GM12874 (cell line): ENCODE results near the gene ADAMTS19.

Source experiments
- TF ChIP-seq, protein P1 (sequence below): IDR thresholded peaks from 2 replicates; pipeline ENCODE4 v1.5.1; 2011; ENCODE audit warnings: low read depth, mild to moderate bottlenecking, control low read depth, low read length, moderate library complexity; ENCODE audit not compliant: insufficient read depth

The ADAMTS19 gene

GRCh38 chr5:129724222-129724621, 264.1 kb downstream of the ADAMTS19 start:
- TF ChIP-seq, protein P1, sequence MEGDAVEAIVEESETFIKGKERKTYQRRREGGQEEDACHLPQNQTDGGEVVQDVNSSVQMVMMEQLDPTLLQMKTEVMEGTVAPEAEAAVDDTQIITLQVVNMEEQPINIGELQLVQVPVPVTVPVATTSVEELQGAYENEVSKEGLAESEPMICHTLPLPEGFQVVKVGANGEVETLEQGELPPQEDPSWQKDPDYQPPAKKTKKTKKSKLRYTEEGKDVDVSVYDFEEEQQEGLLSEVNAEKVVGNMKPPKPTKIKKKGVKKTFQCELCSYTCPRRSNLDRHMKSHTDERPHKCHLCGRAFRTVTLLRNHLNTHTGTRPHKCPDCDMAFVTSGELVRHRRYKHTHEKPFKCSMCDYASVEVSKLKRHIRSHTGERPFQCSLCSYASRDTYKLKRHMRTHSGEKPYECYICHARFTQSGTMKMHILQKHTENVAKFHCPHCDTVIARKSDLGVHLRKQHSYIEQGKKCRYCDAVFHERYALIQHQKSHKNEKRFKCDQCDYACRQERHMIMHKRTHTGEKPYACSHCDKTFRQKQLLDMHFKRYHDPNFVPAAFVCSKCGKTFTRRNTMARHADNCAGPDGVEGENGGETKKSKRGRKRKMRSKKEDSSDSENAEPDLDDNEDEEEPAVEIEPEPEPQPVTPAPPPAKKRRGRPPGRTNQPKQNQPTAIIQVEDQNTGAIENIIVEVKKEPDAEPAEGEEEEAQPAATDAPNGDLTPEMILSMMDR = no peak

DNA sequence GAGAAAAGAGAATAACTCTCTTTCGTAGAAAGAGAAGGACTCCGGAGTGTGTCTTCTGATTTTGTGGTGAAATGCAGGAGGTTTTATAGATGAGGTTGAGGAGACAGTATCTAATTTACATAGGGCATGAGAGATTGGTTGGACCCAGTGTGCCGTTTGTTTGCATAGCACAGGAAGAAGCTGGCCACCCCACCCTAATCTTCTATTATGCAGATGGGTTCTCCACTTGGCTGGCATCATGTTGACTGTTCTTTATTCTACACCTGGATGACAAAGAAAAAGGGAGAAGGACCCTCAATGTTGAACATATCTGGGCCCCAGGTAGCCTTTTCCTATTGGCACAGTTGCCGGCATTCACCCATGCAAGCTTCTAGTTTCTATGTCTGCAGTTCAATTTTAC, 264.5 kb downstream of the ADAMTS19 start:
- TF ChIP-seq, protein P1 = no peak

DNA sequence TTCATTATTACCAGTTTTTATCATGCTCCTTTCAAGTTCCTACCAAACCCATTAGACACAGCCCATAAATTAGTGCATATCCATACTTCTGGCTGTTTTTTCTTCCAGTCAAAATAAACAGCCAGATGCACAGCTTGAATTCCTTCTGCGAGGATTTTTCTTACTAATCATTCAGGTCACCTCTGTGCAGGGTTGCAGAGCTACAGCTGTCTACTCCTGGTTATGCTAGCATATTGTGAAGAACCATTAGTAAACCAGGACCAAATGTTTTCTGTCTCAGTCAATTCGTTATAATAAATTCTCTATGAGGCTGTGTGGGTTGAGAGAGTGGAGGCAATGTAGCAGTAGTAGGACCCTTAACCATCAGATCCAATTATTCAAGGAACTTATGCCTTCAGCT, 279.7 kb downstream of the ADAMTS19 start:
- TF ChIP-seq, protein P1 = no peak

- TF ChIP-seq, protein P1 = no peak
These were observed 283.6 kb downstream of the ADAMTS19 start for GRCh38 chr5:129743541-129744187.

- TF ChIP-seq, protein P1 = no peak
These were observed 285.9 kb downstream of the ADAMTS19 start for GRCh38 chr5:129745997-129746396.

GRCh38 chr5:129746876-129747275, 286.8 kb downstream of the ADAMTS19 start:
- TF ChIP-seq, protein P1 = no peak

GRCh38 chr5:129747572-129748407, 287.7 kb downstream of the ADAMTS19 start, which contains the start of gene MINAR2:
Gene MINAR2 (plus strand): TSS chr5:129748094. CDS start chr5:129748191, 97 bp downstream.
- TF ChIP-seq, protein P1 = no peak
